Astrocyte (in vitro differentiated cells and primary cell): ENCODE data around the gene CAV1. TPM values are rescaled to one million over a fixed set of nuclear protein-coding genes. Genes with fewer than 3 reads are reported as not detected.

Source experiments
- DNase-seq: peaks from one replicate; pipeline ENCODE4 v3.0.0-alpha.2; 2010; ENCODE audit warnings: low read depth
- FAIRE-seq: peaks from 2 replicates; lab custom pipeline; 2011; peaks lifted over from hg19 to GRCh38; lab: Jason Lieb, UNC
- H2AFZ ChIP-seq: 2 replicates; pipeline ENCODE4 v1.6.0; 2012; ENCODE audit warnings: low read depth, low read length, inconsistent platforms
- H3K27ac ChIP-seq: 2 replicates; pipeline ENCODE4 v1.5.1; 2011; ENCODE audit warnings: low read depth, low read length, inconsistent platforms
- H3K27me3 ChIP-seq: 2 replicates; pipeline ENCODE4 v1.6.0; 2011; ENCODE audit warnings: low read length, inconsistent platforms; ENCODE audit not compliant: insufficient read depth
- H3K36me3 ChIP-seq: 2 replicates; pipeline ENCODE4 v1.5.1; 2011; ENCODE audit warnings: low read length, inconsistent platforms; ENCODE audit not compliant: insufficient read depth
- H3K4me1 ChIP-seq: 2 replicates; pipeline ENCODE4 v1.5.1; 2011; ENCODE audit warnings: low read length, inconsistent platforms; ENCODE audit not compliant: insufficient read depth
- H3K4me2 ChIP-seq: 2 replicates; pipeline ENCODE4 v1.6.0; 2012; ENCODE audit warnings: low read length, inconsistent platforms
- H3K4me3 ChIP-seq: 2 replicates; pipeline ENCODE4 v1.5.1; 2011; ENCODE audit warnings: low read depth, mild to moderate bottlenecking, low read length, inconsistent platforms; ENCODE audit not compliant: insufficient read depth
- H3K79me2 ChIP-seq: 2 replicates; pipeline ENCODE4 v1.6.0; 2012; ENCODE audit warnings: mild to moderate bottlenecking, low read length, inconsistent platforms; ENCODE audit not compliant: insufficient read depth
- H3K9ac ChIP-seq: 2 replicates; pipeline ENCODE4 v1.6.0; 2012; ENCODE audit warnings: mild to moderate bottlenecking, low read length, inconsistent platforms
- H3K9me3 ChIP-seq: 2 replicates; pipeline ENCODE4 v1.5.1; 2012; ENCODE audit warnings: low read depth, mild to moderate bottlenecking, low read length, inconsistent platforms; ENCODE audit not compliant: insufficient read depth
- H4K20me1 ChIP-seq: 2 replicates; pipeline ENCODE4 v1.6.0; 2012; ENCODE audit warnings: low read length, inconsistent platforms; ENCODE audit not compliant: insufficient read depth
- H3K27ac Mint-ChIP-seq: one replicate; pipeline ENCODE4 v1.8.0; 2021; ENCODE audit warnings: mild to moderate bottlenecking, mixed read lengths; ENCODE audit not compliant: unreplicated experiment
- H3K27me3 Mint-ChIP-seq: one replicate; pipeline ENCODE4 v1.8.0; 2021; ENCODE audit warnings: low read depth, mixed read lengths; ENCODE audit not compliant: unreplicated experiment
- H3K36me3 Mint-ChIP-seq: one replicate; pipeline ENCODE4 v1.8.0; 2021; ENCODE audit warnings: low read depth, mixed read lengths; ENCODE audit not compliant: unreplicated experiment
- H3K4me1 Mint-ChIP-seq: one replicate; pipeline ENCODE4 v1.8.0; 2021; ENCODE audit warnings: low read depth, mixed read lengths; ENCODE audit not compliant: unreplicated experiment
- H3K4me3 Mint-ChIP-seq: one replicate; pipeline ENCODE4 v1.8.0; 2021; ENCODE audit warnings: mild to moderate bottlenecking, moderate library complexity, mixed read lengths; ENCODE audit not compliant: unreplicated experiment
- H3K9me3 Mint-ChIP-seq: one replicate; pipeline ENCODE4 v1.8.0; 2021; ENCODE audit warnings: mild to moderate bottlenecking, mixed read lengths; ENCODE audit not compliant: unreplicated experiment
- CTCF ChIP-seq: IDR thresholded peaks from 2 replicates; pipeline ENCODE4 v1.5.1; 2011; ENCODE audit warnings: low read depth, mild to moderate bottlenecking, inconsistent platforms, low read length, moderate library complexity; ENCODE audit not compliant: insufficient read depth
- EZH2 ChIP-seq: IDR thresholded peaks from 2 replicates; pipeline ENCODE4 v1.6.1; 2012; ENCODE audit warnings: mild to moderate bottlenecking, low read length, inconsistent platforms; ENCODE audit not compliant: insufficient read depth
- total RNA-seq: library from RNA; stranded (reverse); gene quantifications from 2 replicates; pipeline ENCODE4 v1.2.1, GENCODE V29; 2021

CAV1 gene
- total RNA-seq, 1 donor from 2014 or later = 472 TPM

GRCh38 chr7:116582164-116582732 is 57.4 kb downstream of the CAV1 start:
- Histone ChIP-seq H2AFZ (peak overlapping the region; percentile 57), H3K4me1 (peaks cover 29% of the 10 kb centered on the region), H3K36me3 (no peaks in the 10 kb centered on the region), H3K27me3 (no peaks in the 10 kb centered on the region), H4K20me1 (no peaks in the 10 kb centered on the region), H3K27ac (peak overlapping the region; percentile 77), H3K79me2 (no peaks in the 10 kb centered on the region), H3K9me3 (no peaks in the 10 kb centered on the region), H3K4me2 (peak overlapping the region; percentile 59), H3K9ac (peak overlapping the region; percentile 61), H3K4me3 (no peak overlapping the region)
- Mint-ChIP-seq H3K9me3 (peaks cover 5% of the 10 kb centered on the region), H3K27ac (peak overlapping the region; percentile 58), H3K4me3 (no peak overlapping the region), H3K4me1 (peaks cover 23% of the 10 kb centered on the region), H3K27me3 (no peaks in the 10 kb centered on the region), H3K36me3 (no peaks in the 10 kb centered on the region)
- peak; percentile 40 for TF ChIP-seq CTCF
- TF ChIP-seq EZH2 = no peak
- DNase-seq (peak; percentile 52), FAIRE-seq (no peak)

DNA sequence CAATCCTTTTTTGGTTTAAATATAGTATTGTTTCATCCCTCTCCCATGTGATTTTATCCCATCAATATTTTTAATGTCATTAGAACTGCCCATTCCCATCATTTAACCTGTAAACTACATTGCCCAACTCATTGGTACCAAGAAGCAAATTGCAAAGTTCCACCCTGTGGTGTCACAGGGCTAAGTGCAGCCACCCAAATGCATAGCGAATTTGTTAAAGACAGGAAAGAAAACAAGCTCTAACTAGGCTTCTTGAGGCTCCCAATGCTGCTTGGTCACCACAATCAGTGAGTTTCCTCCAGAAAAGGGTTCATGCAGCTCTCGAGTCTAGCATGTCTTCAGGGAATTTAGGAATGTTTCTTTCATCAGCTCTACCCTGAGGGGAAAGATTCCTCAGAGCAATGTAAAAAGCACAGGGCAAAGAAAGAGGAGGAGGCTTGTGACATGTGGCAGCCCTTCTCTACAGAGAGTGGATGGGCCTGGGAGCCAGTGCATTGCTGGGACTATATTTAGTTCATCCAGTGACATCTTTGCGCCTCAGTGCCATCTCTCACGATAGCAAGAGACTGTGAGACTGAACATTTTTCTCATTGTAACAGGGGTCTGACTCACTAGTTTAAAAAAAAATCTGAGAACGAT is 58.1 kb downstream of the CAV1 start:
- peak overlapping the region; percentile 86 for H3K27ac Mint-ChIP-seq
- DNase-seq = peak; percentile 49
- no peaks in the 10 kb centered on the region for H3K36me3 Mint-ChIP-seq
- Histone ChIP-seq H4K20me1 (no peaks in the 10 kb centered on the region), H3K9me3 (no peaks in the 10 kb centered on the region), H3K27me3 (no peaks in the 10 kb centered on the region), H3K4me1 (peaks cover 25% of the 10 kb centered on the region), H3K4me2 (peak overlapping the region; percentile 59), H3K36me3 (no peaks in the 10 kb centered on the region), H3K4me3 (no peak overlapping the region), H3K9ac (peak overlapping the region; percentile 61), H3K27ac (peak overlapping the region; percentile 77), H2AFZ (peak overlapping the region; percentile 57), H3K79me2 (no peaks in the 10 kb centered on the region)
- peak overlapping the region; percentile 17 for H3K4me3 Mint-ChIP-seq
- H3K9me3 Mint-ChIP-seq = peaks cover 5% of the 10 kb centered on the region
- no peaks in the 10 kb centered on the region for H3K27me3 Mint-ChIP-seq
- TF ChIP-seq CTCF (no peak), EZH2 (no peak)
- peaks cover 21% of the 10 kb centered on the region for H3K4me1 Mint-ChIP-seq
- FAIRE-seq = no peak

DNA sequence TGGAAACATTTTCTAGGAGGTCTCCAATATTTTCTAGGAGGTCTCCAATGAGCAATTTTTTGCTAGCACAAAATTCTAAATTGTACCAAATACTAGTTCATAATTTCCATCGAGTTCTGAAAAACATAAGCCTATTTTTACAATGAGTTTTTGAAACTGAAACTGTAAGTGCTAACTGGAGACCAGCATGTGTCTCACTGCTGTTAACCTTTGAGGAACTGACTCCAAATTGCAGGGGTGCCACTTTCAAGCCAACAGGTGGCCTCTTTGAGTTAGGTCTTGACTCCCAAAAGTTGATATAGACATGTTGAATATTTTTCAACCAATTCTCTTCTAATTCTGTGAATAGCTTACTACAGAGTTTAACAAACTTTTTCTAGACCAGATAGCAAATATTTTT is 58.8 kb downstream of the CAV1 start:
- Histone ChIP-seq H3K4me2 (peak overlapping the region; percentile 59), H3K27me3 (no peaks in the 10 kb centered on the region), H4K20me1 (no peaks in the 10 kb centered on the region), H3K9me3 (no peaks in the 10 kb centered on the region), H3K27ac (peak overlapping the region; percentile 20), H3K79me2 (no peaks in the 10 kb centered on the region), H3K9ac (no peak overlapping the region), H3K36me3 (no peaks in the 10 kb centered on the region), H3K4me3 (no peak overlapping the region), H2AFZ (no peak overlapping the region), H3K4me1 (peaks cover 26% of the 10 kb centered on the region)
- no peaks in the 10 kb centered on the region for H3K36me3 Mint-ChIP-seq
- no peak overlapping the region for H3K4me3 Mint-ChIP-seq
- no peak overlapping the region for H3K27ac Mint-ChIP-seq
- H3K4me1 Mint-ChIP-seq = peaks cover 23% of the 10 kb centered on the region
- TF ChIP-seq EZH2 (no peak), CTCF (no peak)
- H3K27me3 Mint-ChIP-seq = no peaks in the 10 kb centered on the region
- no peaks in the 10 kb centered on the region for H3K9me3 Mint-ChIP-seq
- FAIRE-seq (no peak), DNase-seq (no peak)
